Activated naive CD8-positive, alpha-beta T cell treated with anti-CD3 and anti-CD28 coated beads, Interleukin-2, amount 50 U/mL, for 16 hours (primary cell): ENCODE results near the gene USB1.
"Not testable (repeated sequence)": the region's sequence is repeated elsewhere in the genome, so short reads cannot be mapped to it uniquely, and the experiment has no call there.

Experiments
- DNase-seq: peaks from one replicate; pipeline ENCODE4 v3.0.0-alpha.2; 2020; ENCODE audit warnings: low read depth, low spot score

Gene USB1

GRCh38 chr16:57994361-57994760 is 6.8 kb upstream of the USB1 start:
- DNase-seq = no peak

DNA sequence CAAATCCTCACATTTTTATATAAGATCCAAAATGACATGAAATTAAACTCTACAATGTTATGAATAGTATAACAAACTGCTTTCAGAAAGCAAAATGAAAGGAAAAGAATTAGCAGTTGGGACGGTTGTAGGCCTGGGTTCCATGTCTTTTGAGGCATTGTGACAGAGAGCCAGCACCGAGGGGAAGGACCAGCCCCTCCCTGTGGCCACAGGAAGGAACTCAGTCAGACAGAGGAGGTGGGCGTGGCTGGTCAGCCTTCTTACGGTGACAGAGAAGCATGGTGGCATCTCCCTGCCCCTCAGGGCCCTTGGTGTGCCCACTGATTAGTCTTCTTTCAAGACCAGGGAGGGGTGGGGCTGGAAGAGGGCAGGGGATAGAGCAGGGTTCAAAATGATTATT is 6.4 kb upstream of the USB1 start:
- DNase-seq = no peak

- no peak for DNase-seq
Observed at GRCh38 chr16:57995721-57996405, 5.3 kb upstream of the USB1 start.

DNA sequence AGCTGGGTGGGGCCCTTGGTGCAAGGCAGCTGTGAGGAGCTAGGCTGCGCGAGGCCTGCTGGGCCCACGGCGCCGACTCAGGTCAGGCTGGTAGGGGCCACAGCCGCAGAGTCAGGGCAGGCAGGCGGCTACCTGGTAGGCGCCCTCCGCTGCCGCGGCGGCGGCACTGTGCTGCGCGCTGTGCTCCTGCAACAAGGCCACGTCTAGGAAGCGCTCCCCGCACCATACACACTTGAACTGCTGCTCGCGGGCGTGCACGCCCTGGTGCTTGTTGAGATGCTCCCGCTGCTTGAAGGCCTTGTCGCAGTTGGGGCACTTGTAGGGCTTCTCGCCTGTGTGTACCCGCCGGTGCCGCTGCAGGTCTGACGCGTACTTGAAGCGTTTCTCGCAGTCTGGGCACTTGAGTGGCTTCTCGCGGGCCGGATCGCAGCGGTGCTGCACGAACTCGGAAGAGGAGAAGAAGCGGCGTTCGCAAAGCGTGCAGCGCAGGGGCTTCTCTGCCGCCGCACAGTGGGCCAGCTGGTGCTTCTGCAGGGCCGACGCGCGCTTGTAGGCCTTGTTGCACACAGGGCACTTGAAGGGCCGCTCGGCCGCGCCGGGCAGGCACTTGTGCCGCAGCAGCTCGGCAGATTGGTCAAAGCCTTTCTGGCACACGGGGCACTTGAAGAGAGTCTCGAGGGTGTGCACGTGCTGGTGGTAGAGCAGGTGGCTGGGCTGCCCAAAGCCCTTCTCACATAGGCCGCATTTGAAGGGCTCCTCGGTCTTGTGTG is 4.6 kb upstream of the USB1 start:
- no peak for DNase-seq

GRCh38 chr16:57997176-57997527 is 4.1 kb upstream of the USB1 start:
- DNase-seq = no peak

GRCh38 chr16:57997528-57998265 is 3.5 kb upstream of the USB1 start:
- no peak for DNase-seq

- no peak for DNase-seq
Observed at GRCh38 chr16:57998486-57998885, 2.7 kb upstream of the USB1 start.

DNA sequence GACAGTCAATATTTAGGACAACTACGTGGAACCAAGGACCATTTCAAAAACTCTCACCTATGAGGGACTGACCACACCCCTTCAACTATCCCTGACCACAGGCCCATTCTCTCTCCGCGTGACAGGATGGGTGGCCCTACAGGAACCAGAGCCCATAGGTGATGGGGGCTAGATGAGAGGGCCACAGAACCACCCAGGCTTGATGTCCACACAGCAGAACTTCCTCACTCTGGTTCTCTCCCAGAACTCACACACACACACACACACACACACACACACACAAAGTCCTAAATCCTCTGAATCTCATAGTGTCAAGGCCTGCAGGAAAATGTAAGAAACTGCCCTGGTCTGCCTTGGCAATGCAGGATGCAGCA is 2.2 kb upstream of the USB1 start:
- DNase-seq = no peak

DNA sequence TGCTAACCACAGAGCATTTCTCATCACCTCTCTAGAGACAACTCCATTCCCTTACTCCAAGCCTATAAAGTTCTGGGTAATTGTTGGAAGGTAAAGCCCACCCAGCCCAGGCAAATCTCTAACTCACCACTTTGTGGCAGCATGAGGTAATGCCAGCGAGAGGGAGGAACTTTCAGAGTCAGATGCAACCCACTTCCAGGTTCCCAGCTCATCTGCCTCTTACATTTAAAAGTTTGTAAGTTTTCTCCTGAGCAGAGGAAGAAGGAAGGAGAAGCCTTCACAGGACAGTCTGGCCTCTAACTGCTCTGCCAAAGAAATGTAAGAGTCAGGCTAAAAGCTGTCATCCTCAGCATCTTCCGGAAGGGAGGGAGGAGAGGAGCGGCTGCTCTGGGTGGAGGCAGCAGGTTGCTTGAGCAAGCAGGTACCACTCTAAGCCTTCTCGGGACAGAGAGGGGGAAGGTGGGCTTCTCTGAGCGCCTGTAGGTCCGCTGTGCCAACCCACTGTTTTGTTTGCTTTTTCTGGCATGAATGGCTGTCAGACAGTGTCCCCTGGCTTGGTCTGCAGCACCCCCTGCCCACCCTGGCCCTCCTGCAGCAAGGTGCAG is 1.7 kb upstream of the USB1 start:
- no peak for DNase-seq

- no peak for DNase-seq
Observed at GRCh38 chr16:57999971-58000705, 1.1 kb upstream of the USB1 start, which contains the start of gene ZNF319. ZNF319 (minus strand) TSS chr16:58000672; CDS start chr16:57998265, 2,407 bp downstream.

GRCh38 chr16:58001781-58002415 is 691 bp downstream of the USB1 start:
- no peak for DNase-seq

GRCh38 chr16:58002416-58002800 is 1.2 kb downstream of the USB1 start:
- DNase-seq = no peak

GRCh38 chr16:58002936-58003335 is 1.7 kb downstream of the USB1 start:
- no peak for DNase-seq

- DNase-seq = not testable (repeated sequence)
Observed at GRCh38 chr16:58004736-58005135, 3.5 kb downstream of the USB1 start.

GRCh38 chr16:58009856-58010416 is 8.7 kb downstream of the USB1 start:
- no peak for DNase-seq

DNA sequence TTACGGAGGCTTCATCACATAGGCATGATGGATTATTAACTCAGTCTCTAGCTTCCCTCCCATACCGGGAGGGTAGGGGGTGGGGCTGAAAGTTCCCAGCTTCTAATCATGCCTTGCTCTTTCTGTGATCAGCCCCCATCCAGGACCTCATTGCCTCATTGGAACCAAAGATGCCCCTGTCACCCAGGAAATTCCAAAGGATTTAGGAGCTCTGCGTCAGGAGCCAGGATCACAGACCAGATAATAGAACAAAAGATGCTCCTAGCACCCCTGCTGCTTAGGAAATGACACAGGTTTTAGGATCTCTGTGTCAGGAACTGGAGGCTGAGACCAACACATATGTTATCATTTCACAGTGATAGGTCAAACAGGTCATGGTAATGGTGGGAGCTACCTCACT is 9.7 kb downstream of the USB1 start:
- no peak for DNase-seq

- no peak for DNase-seq
Observed at GRCh38 chr16:58011652-58012051, 10.4 kb downstream of the USB1 start.

DNA sequence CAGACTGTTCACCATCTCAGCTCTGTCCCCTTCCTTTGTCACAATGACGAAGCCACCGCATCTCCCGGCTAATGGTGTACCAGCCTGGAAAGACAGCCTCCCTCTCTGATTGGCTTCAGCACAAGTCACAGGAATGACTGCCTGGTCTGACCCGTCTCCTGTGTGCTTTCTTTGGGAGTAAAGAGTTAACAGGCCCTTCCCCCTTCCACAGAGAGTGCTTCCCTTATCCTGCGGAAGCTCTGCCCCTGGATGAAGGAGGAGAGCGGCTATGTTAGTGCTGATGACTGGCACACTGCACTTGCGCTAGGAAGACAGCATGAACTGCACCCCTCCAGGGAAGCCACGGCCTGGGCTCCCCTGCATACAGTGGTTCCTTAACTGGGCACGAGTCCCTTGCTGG is 11.3 kb downstream of the USB1 start:
- DNase-seq = no peak

DNA sequence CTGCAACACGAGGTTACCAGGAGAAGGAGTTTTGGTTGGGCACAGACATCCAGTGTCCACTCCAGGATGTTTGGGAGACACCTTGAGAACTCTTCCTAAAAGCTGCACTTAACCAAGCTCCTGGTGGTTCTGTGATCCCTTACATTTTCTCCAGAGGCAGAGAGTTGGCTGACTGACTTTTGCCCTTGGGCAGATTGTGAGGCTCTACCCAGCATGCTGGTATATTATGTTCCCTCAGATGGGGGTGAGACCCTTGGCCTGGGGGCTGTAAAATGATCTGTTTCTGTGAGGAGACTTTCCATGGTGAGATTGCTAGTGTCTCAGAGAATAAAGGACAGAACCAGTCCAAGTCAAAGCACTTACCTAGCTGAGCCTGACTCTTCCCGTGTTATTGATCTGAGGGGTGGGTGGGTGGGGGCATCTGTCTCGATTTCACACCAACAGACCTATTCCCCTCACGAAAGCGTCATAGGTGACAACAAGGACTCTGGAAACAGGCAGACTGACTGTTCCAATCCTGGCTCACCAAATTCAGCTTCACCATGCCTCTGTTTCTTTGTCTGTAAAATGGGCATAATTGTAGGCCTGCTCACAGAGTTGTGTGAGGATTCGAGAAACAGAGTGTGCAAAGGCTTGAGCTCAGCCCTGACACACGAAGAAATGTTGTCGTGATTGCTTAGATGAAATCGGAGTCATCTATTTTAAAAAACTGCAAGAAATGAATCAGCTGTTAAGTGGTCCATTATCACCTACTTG is 12.2 kb downstream of the USB1 start:
- DNase-seq = no peak

DNA sequence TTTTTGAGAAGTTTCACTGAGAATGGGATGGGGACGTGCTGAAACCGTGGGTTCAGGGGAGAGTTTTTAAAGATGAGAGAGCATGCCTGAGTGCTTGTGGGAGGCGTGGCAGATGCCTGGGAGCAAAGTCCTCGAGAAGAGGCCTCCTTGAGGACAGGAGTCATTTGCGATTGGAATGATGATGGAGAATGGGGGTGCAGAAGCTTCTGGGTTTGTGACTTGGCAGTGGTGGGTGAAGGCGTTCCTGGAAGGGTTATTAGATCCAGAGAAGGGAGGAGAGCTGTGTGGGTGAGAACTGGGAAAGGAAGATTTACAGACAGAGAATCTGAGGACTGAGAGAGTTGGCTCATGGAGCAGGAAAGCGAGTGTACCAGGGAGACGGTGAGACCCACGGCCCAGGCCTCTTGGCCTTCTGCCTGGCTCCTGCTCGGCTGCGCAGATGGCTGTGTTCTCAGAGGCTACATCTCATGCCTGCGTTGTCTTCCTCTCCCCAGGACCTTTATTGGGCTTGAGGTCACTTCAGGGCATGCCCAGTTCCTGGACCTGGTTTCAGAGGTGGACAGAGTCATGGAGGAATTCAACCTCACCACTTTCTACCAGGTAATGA is 15.7 kb downstream of the USB1 start:
- no peak for DNase-seq
